ENCODE results near the gene TRPM3. TPM values are rescaled to one million over a fixed set of nuclear protein-coding genes. Genes with fewer than 3 reads are reported as not detected.

Gene TRPM3
- total and polyA plus RNA-seq, 5 donors = 0.38 to 2.2 (median 1.2) TPM

DNA sequence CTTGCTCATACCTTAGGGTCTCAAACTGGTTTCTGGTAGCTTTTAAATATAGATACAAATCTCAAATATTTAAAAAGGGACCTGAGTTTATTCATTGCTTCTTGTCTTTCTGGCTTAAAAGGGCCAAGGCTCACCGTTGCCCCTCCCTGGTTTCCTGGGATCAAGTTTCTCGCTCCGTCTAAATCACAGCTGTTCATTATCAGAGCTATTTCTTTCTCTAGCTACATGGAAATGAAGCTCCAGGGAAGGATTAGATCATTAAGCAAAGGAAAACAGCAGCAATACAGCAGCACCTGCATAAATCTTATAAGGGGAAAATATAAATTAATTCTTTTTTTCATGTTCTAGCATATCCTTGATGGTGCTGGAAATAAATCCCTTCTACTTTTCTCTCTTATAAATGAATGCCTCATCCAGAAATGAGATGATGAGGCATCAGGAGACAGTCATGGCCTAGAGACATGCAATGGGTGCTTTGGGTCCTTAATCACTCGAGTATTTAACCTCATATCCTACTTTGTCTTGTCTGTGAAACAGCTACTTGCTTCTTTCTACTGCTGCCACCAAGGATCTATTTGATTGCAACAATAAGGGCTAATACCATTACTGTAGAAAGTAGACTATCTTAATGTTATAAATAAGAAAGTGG, 320.1 kb downstream of the TRPM3 start:
- Histone ChIP-seq H3K4me1 (ENCODE audit: control insufficient read depth, insufficient read depth, low read length) (no peaks in the 10 kb centered on the region), H3K4me3 (ENCODE audit: low read length) (no peak overlapping the region), H3K27me3 (ENCODE audit: control insufficient read depth, insufficient read depth) (no peaks in the 10 kb centered on the region), H3K9me3 (ENCODE audit: control insufficient read depth, low read length) (no peaks in the 10 kb centered on the region), H3K27ac (ENCODE audit: low read length) (no peak overlapping the region)
- intact Hi-C loops (cut with DNase I) = no loop called here
- DNase-seq (no peak), ATAC-seq (no peak)
- WGBS = 57% methylated on average over 4 of the region's 4 CpGs

DNA sequence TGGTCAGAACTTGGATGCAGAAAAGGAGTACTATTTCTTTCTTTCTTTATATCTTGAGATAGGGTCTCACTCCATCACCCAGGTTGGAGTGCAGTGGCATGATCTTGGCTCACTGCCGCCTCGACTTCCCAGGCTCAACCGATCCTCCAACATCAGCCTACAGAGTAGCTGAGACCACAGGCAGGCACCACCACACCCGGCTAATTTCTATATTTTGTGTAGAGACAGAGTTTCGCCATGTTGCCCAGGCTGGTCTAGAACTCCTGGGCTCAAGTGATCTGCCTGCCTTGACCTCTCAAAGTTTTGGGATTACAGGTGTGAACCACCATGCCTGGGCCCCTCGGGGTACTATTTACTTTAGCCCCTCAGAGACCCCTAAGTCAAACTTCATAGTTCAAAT, 323.4 kb downstream of the TRPM3 start:
- DNase-seq = no peak

DNA sequence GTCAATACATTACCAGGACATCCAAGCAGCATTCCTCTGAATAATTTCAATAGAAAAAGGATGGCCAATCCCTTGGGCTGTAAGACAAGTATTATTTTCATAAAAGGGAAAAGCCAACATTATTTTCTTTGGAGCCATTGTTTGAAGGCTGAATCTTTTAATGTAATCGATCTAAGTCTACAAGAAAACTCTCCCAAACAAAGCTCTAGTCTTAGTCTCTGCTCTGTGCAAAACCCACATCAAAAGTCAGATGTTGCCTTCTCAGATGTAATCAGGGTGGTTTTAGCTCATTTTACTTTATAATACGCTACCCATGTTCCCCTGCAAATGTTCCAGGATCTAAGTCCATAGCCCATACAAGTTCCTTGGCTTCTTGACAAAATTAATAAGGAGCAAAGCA, 325.6 kb downstream of the TRPM3 start:
- Histone ChIP-seq H3K9me3 (ENCODE audit: control insufficient read depth, low read length) (no peaks in the 10 kb centered on the region), H3K4me3 (ENCODE audit: low read length) (no peak overlapping the region), H3K4me1 (ENCODE audit: control insufficient read depth, insufficient read depth, low read length) (no peaks in the 10 kb centered on the region), H3K27ac (ENCODE audit: low read length) (no peak overlapping the region), H3K27me3 (ENCODE audit: control insufficient read depth, insufficient read depth) (no peaks in the 10 kb centered on the region)
- ATAC-seq (no peak), DNase-seq (no peak)
- intact Hi-C loops (cut with DNase I) = no loop called here
- 84% methylated on average over 2 of the region's 2 CpGs for WGBS

More for the DNA sequence above, 323.4 kb downstream of the TRPM3 start:
- Histone ChIP-seq H3K4me3 (ENCODE audit: low read length) (no peak overlapping the region), H3K27ac (ENCODE audit: low read length) (no peak overlapping the region), H3K27me3 (ENCODE audit: control insufficient read depth, insufficient read depth) (no peaks in the 10 kb centered on the region), H3K9me3 (ENCODE audit: control insufficient read depth, low read length) (no peaks in the 10 kb centered on the region), H3K4me1 (ENCODE audit: control insufficient read depth, insufficient read depth, low read length) (no peaks in the 10 kb centered on the region)
- intact Hi-C loops (cut with DNase I) = no loop called here
- 91% methylated on average over 6 of the region's 6 CpGs for WGBS
- ATAC-seq = no peak

DNA sequence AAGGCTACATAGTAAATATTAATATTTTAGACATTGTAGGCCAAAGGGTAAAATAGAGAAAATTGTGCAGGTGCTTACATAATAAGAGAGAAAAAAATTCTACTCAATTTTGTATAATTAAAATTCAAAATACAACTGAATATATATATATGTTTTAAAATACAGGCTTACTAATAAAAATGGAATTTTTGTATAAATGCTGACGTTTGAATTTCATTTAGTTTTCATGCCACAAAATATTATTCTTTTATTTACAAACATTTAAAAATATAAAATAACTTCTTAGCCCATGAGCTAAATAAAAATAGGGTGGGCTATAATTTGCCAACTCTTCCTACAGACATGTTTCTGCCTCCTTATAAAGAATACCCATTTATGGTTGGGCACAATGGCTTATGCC, 328.6 kb downstream of the TRPM3 start:
- no peak for ATAC-seq
- intact Hi-C loops (cut with DNase I) = no loop called here
- no peaks in the 10 kb centered on the region for H3K4me1 ChIP-seq (ENCODE audit: control insufficient read depth, insufficient read depth, low read length)
- DNase-seq = no peak
- WGBS = 85% methylated on average over 1 of the region's 1 CpG
- no peak overlapping the region for H3K4me3 ChIP-seq (ENCODE audit: low read length)
- H3K9me3 ChIP-seq (ENCODE audit: control insufficient read depth, low read length) = no peaks in the 10 kb centered on the region
- no peak overlapping the region for H3K27ac ChIP-seq (ENCODE audit: low read length)
- no peaks in the 10 kb centered on the region for H3K27me3 ChIP-seq (ENCODE audit: control insufficient read depth, insufficient read depth)

DNA sequence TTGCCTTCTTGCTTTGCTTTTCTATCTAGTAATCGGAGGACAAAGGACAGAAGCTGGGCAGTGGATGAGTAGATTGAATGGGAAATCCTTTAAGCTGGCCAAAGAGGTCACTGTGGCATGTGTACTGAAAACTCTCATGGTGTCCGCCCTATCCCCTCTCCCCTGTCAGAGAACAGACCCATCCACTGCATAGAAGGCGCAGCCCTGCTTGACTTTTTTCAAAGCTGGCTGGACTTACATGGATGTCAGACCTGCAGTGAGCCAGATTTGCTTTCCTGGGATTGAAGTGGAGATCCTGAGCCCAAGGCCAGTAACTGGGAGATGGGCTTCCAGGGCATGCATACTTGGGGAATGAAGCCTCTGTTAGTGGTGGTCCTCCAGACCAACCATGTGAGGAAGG, 329.5 kb downstream of the TRPM3 start:
- WGBS = 89% methylated on average over 3 of the region's 3 CpGs
- no peak for DNase-seq
- no peak overlapping the region for H3K4me3 ChIP-seq (ENCODE audit: low read length)
- H3K27me3 ChIP-seq (ENCODE audit: control insufficient read depth, insufficient read depth) = no peaks in the 10 kb centered on the region
- no peak overlapping the region for H3K27ac ChIP-seq (ENCODE audit: low read length)
- intact Hi-C loops (cut with DNase I) = no loop called here
- no peaks in the 10 kb centered on the region for H3K4me1 ChIP-seq (ENCODE audit: control insufficient read depth, insufficient read depth, low read length)
- H3K9me3 ChIP-seq (ENCODE audit: control insufficient read depth, low read length) = no peaks in the 10 kb centered on the region
- no peak for ATAC-seq

DNA sequence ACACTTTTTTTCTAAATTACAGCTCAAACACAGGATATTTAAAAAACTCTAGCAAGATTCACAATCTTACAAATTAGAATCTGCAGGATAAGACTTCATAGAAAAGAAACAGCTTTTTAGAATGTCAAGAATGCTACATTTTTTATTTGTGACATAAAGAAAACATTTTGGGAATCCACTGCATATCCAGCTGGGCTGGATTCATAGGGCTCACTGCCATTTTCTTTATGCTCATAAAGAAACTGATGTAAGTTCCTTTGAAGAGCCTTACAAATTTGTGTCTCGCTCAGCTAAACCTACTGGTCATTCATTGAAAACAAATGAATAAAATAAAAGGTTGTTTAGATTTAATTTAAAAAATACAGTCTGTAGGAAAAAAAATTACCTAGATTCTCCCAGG, 332.3 kb downstream of the TRPM3 start:
- intact Hi-C loops (cut with DNase I) = no loop called here

DNA sequence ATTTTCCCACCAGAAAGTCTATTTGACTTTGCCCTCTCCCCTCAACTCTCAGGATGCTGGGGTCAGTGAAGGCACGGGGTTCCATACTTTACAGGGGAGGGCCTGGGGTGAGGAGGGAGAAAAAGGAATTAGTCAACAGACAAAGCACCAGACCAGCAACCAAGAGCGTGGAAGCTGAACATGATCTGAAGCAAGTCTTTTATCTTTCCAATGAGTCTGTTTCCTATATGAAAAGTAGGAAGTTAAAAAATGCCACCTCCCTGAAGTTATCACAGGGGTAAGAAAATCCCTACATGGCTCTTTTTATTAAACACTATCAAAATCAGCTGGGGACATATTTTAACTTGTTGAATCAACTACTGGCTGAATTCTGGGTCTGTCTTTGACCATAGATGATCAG, 337.0 kb downstream of the TRPM3 start:
- no peak overlapping the region for H3K4me3 ChIP-seq (ENCODE audit: low read length)
- no peaks in the 10 kb centered on the region for H3K9me3 ChIP-seq (ENCODE audit: control insufficient read depth, low read length)
- H3K4me1 ChIP-seq (ENCODE audit: control insufficient read depth, insufficient read depth, low read length) = no peaks in the 10 kb centered on the region
- WGBS = 58% methylated on average over 2 of the region's 2 CpGs
- intact Hi-C loops (cut with DNase I) = no loop called here
- H3K27me3 ChIP-seq (ENCODE audit: control insufficient read depth, insufficient read depth) = no peaks in the 10 kb centered on the region
- no peak overlapping the region for H3K27ac ChIP-seq (ENCODE audit: low read length)
- DNase-seq (no peak), ATAC-seq (no peak)

More for the DNA sequence above, 332.3 kb downstream of the TRPM3 start:
- Histone ChIP-seq H3K9me3 (ENCODE audit: control insufficient read depth, low read length) (no peaks in the 10 kb centered on the region), H3K27ac (ENCODE audit: low read length) (no peak overlapping the region), H3K4me3 (ENCODE audit: low read length) (no peak overlapping the region), H3K27me3 (ENCODE audit: control insufficient read depth, insufficient read depth) (no peaks in the 10 kb centered on the region), H3K4me1 (ENCODE audit: control insufficient read depth, insufficient read depth, low read length) (no peaks in the 10 kb centered on the region)
- no peak for DNase-seq
- WGBS = 77% methylated on average over 1 of the region's 1 CpG
- no peak for ATAC-seq

DNA sequence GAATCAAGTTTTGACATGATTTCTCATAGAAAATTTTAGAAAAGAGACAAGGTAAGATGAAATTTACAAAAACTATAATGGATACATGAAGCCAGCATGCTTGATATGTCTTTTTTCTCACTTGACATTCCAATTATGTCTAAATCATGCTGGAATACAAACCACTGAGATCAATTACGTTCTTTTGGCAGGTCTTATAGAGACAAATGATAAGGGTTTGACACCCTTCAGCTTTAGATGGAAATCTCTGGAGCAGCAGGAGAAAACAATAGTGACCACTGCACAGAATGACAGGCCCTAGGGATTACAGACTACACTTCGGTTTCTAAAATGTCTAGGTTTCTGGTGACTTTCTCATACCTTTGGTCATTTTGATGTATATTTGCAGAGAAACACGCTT, 342.9 kb downstream of the TRPM3 start:
- ATAC-seq = no peak
- H3K4me1 ChIP-seq (ENCODE audit: control insufficient read depth, insufficient read depth, low read length) = no peaks in the 10 kb centered on the region
- 73% methylated on average over 3 of the region's 3 CpGs for WGBS

DNA sequence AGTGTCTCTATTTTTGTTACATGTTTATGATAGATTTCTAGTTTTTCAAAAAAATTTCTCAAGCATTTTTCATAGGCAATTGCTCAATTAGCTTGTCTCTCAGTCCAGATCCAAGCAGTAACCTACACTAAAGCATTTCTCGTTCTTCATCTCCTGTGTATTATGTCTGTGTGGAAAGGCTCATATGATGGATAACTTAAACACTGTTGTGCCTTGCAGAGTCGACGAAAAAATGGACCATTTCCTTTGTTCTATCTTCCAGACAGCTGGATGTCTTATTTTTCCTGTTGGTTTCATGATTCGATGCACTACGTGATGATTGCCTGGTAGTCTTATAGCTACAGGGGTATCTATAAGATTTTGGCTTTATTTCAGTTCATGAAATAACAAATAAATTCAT, 347.8 kb downstream of the TRPM3 start:
- H3K27ac ChIP-seq (ENCODE audit: low read length) = no peak overlapping the region
- WGBS = 76% methylated on average over 5 of the region's 5 CpGs
- no peaks in the 10 kb centered on the region for H3K27me3 ChIP-seq (ENCODE audit: control insufficient read depth, insufficient read depth)
- no peaks in the 10 kb centered on the region for H3K9me3 ChIP-seq (ENCODE audit: control insufficient read depth, low read length)
- H3K4me1 ChIP-seq (ENCODE audit: control insufficient read depth, insufficient read depth, low read length) = no peaks in the 10 kb centered on the region
- ATAC-seq (no peak), DNase-seq (no peak)
- no peak overlapping the region for H3K4me3 ChIP-seq (ENCODE audit: low read length)
- intact Hi-C loops (cut with DNase I) = loop anchor here in 1 of 4 donors (5.0 kb wide), 1 partner anchor 34 kb away; no protein-coding TSS in a partner anchor

More for the DNA sequence above, 342.9 kb downstream of the TRPM3 start:
- H3K27me3 ChIP-seq (ENCODE audit: control insufficient read depth, insufficient read depth) = no peaks in the 10 kb centered on the region
- H3K4me3 ChIP-seq (ENCODE audit: low read length) = no peak overlapping the region
- DNase-seq = no peak
- intact Hi-C loops (cut with DNase I) = no loop called here
- H3K27ac ChIP-seq (ENCODE audit: low read length) = no peak overlapping the region
- H3K9me3 ChIP-seq (ENCODE audit: control insufficient read depth, low read length) = no peaks in the 10 kb centered on the region

DNA sequence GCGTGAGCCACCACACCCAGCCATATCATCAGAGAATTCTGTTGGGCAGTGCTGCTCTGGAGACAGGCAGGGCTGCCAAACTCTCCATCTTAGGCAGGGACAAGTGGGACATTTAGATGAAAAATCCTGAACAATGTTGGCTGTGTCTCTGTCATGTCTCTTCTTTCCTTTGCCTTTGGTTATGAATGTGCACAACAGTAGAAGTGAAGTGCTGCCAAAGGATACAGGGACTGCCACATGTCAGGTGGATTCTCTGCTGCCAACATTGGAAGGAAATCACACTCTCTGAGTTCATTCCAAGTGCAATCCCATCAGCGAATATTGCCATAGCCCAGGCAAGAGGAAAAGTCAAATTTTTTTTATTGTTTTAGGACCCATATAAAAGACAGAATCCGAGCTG, 348.8 kb downstream of the TRPM3 start:
- no peak for ATAC-seq

DNA sequence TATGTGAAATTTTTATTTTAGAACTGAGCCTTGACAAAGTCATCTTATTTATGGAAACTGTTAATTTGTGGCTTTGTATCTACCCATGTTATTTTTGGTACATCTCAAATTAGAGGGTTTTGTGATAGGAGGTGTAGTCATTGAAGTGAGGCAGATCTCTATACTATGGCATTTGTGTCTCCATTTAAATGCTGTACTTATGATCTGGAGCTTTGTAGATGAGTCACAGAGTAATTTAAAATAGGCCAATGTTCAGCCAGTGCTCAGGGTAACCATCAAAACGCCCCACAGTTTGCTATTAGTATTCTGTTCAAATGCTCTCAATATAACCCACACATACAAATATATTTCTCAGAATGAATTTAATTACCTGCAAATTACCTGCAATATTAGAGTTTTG, 355.5 kb downstream of the TRPM3 start:
- no peak overlapping the region for H3K27ac ChIP-seq (ENCODE audit: low read length)
- no peak for DNase-seq
- intact Hi-C loops (cut with DNase I) = no loop called here
- no peak overlapping the region for H3K4me3 ChIP-seq (ENCODE audit: low read length)
- no peaks in the 10 kb centered on the region for H3K9me3 ChIP-seq (ENCODE audit: control insufficient read depth, low read length)
- H3K4me1 ChIP-seq (ENCODE audit: control insufficient read depth, insufficient read depth, low read length) = no peaks in the 10 kb centered on the region
- no peak for ATAC-seq
- H3K27me3 ChIP-seq (ENCODE audit: control insufficient read depth, insufficient read depth) = no peaks in the 10 kb centered on the region
- WGBS = 70% methylated on average over 1 of the region's 1 CpG

More for the DNA sequence above, 348.8 kb downstream of the TRPM3 start:
- H3K27ac ChIP-seq (ENCODE audit: low read length) = no peak overlapping the region
- no peaks in the 10 kb centered on the region for H3K4me1 ChIP-seq (ENCODE audit: control insufficient read depth, insufficient read depth, low read length)
- no peak for DNase-seq
- H3K27me3 ChIP-seq (ENCODE audit: control insufficient read depth, insufficient read depth) = no peaks in the 10 kb centered on the region
- intact Hi-C loops (cut with DNase I) = loop anchor here in 1 of 4 donors (5.0 kb wide), 1 partner anchor 35 kb away; no protein-coding TSS in a partner anchor
- WGBS = 65% methylated on average over 3 of the region's 3 CpGs
- no peak overlapping the region for H3K4me3 ChIP-seq (ENCODE audit: low read length)
- H3K9me3 ChIP-seq (ENCODE audit: control insufficient read depth, low read length) = no peaks in the 10 kb centered on the region

Data from right cardiac atrium (tissue), 5 donors.